Neural cell (in vitro differentiated cells): ENCODE measurements around the gene ENPP5.

ENCODE experiments used
- CTCF ChIP-seq: fragments of 450-650 bp; IDR thresholded peaks from 2 replicates; pipeline ENCODE4 v1.5.1; 2014; ENCODE audit warnings: antibody characterized with exemption, mild to moderate bottlenecking, moderate library complexity; ENCODE audit not compliant: poor library complexity, severe bottlenecking
- EP300 ChIP-seq: fragments of 450-650 bp; conservative IDR thresholded peaks from 2 replicates; pipeline ENCODE4 v1.6.1; 2014; ENCODE audit warnings: antibody characterized with exemption, mild to moderate bottlenecking, moderate library complexity; ENCODE audit not compliant: poor library complexity, severe bottlenecking
- EZH2 ChIP-seq: fragments of 200-600, 300-800 bp; shearing (Covaris generic), sonication (generic); IDR thresholded peaks from 2 replicates; pipeline ENCODE4 v1.6.1; 2014; ENCODE audit warnings: antibody characterized with exemption, low read length, borderline replicate concordance, mild to moderate bottlenecking; ENCODE audit not compliant: insufficient read depth, poor library complexity, severe bottlenecking
- POLR2AphosphoS5 ChIP-seq: IDR thresholded peaks from 2 replicates; pipeline ENCODE4 v1.6.1; 2012
- RAD21 ChIP-seq: fragments of 450-650 bp; conservative IDR thresholded peaks from 2 replicates; pipeline ENCODE4 v1.6.1; 2014; ENCODE audit warnings: antibody characterized with exemption, mild to moderate bottlenecking, moderate library complexity
- REST ChIP-seq: IDR thresholded peaks from 2 replicates; pipeline ENCODE4 v1.6.1; 2012; ENCODE audit warnings: borderline replicate concordance
- TAF1 ChIP-seq: IDR thresholded peaks from 2 replicates; pipeline ENCODE4 v1.6.1; 2012; ENCODE audit warnings: low read depth

- TF ChIP-seq RAD21 (no peak), TAF1 (no peak), CTCF (no peak), EZH2 (no peak), POLR2AphosphoS5 (no peak), REST (no peak), EP300 (no peak)
Observed at GRCh38 chr6:46129291-46129628, 41.5 kb downstream of the ENPP5 start.
